Measurements from ENCODE around the gene B3GAT1. TPM values are rescaled to one million over a fixed set of nuclear protein-coding genes. Genes with fewer than 3 reads are reported as not detected.

B3GAT1 gene
- total and polyA plus RNA-seq, 2 donors (not counting 1 experiment from before 2014, with no cell fraction given), result 0.06 TPM; not detected in 1

- Histone ChIP-seq H2AFZ (ENCODE audit: insufficient read depth, low read depth, low read length, poor library complexity, severe bottlenecking) (no peak overlapping the region), H4K20me1 (ENCODE audit: control insufficient read depth, insufficient read depth, low read length, poor library complexity, severe bottlenecking) (no peaks in the 10 kb centered on the region), H3K27ac (ENCODE audit: low read length in 2 of 2) (no peak overlapping the region), H3K79me2 (ENCODE audit: control insufficient read depth, insufficient read depth, low read length) (no peaks in the 10 kb centered on the region), H3K4me2 (replicated peaks; ENCODE audit: low read depth, low read length, poor library complexity, severe bottlenecking) (no peak overlapping the region), H3K36me3 (replicated peaks in 1 of 2; ENCODE audit: control extremely low read depth in 1 of 2, control insufficient read depth in 1 of 2, extremely low read depth in 1 of 2, insufficient read depth in 2 of 2, low read length in 1 of 2) (no peaks in the 10 kb centered on the region), H3K4me1 (ENCODE audit: control insufficient read depth in 2 of 2, insufficient read depth in 2 of 2, low read length in 2 of 2) (no peaks in the 10 kb centered on the region), H3K4me3 (ENCODE audit: control extremely low read depth in 1 of 5, extremely low read depth in 1 of 5, insufficient read depth in 1 of 5, low read depth in 2 of 5, low read length in 4 of 5) (no peak overlapping the region), H3K9me3 (ENCODE audit: control extremely low read depth in 1 of 3, control insufficient read depth in 2 of 3, insufficient read depth in 1 of 3, low read length in 2 of 3) (peaks cover 0 to 16% (median 0%) of the 10 kb centered on the region in 3 donors), H3K9ac (ENCODE audit: low read length) (no peak overlapping the region), H3K27me3 (replicated peaks in 1 of 4; ENCODE audit: control extremely low read depth in 1 of 4, control insufficient read depth in 3 of 4, insufficient read depth in 4 of 4, low read length in 3 of 4) (no peaks in the 10 kb centered on the region)
- Mint-ChIP-seq H3K9me3 (ENCODE audit: insufficient read depth) (no peaks in the 10 kb centered on the region), H3K27ac (no peak overlapping the region), H3K27me3 (peaks cover 9% of the 10 kb centered on the region), H3K4me3 (no peak overlapping the region), H3K4me1 (no peaks in the 10 kb centered on the region)
- POLR2A ChIA-PET, result no interaction called here
- 96% methylated on average over 5 of the region's 7 CpGs for WGBS (ENCODE audit: insufficient coverage)
- CTCF ChIA-PET, result interaction anchor here (1.1 kb wide), 1 partner anchor 11 kb away, joined by 4 read pairs; no protein-coding TSS in a partner anchor
- intact Hi-C loops (cut with micrococcal nuclease), result no loop called here
- no peak for DNase-seq
- TF ChIP-seq EZH2 (IDR thresholded peaks at IDR 0.05; ENCODE audit: borderline replicate concordance, insufficient read depth, low read depth, low read length, poor library complexity, severe bottlenecking) (no peak), CTCF (IDR thresholded peaks at IDR 0.05) (no peak)
- ATAC-seq (ENCODE audit: low read depth), result no peak
These were observed 45.8 kb downstream of the B3GAT1 start for GRCh38 chr11:134366254-134366653.

- H2AFZ ChIP-seq (ENCODE audit: insufficient read depth, low read depth, low read length, poor library complexity, severe bottlenecking), result no peak overlapping the region
- no peaks in the 10 kb centered on the region for H3K36me3 ChIP-seq (replicated peaks in 1 of 2; ENCODE audit: control extremely low read depth in 1 of 2, control insufficient read depth in 1 of 2, extremely low read depth in 1 of 2, insufficient read depth in 2 of 2, low read length in 1 of 2)
- Mint-ChIP-seq H3K4me1 (no peaks in the 10 kb centered on the region), H3K4me3 (no peak overlapping the region), H3K27ac (no peak overlapping the region), H3K9me3 (ENCODE audit: insufficient read depth) (no peaks in the 10 kb centered on the region), H3K27me3 (peaks cover 11% of the 10 kb centered on the region)
- no peak for TF ChIP-seq EZH2 (IDR thresholded peaks at IDR 0.05; ENCODE audit: borderline replicate concordance, insufficient read depth, low read depth, low read length, poor library complexity, severe bottlenecking)
- no peak for TF ChIP-seq CTCF (IDR thresholded peaks at IDR 0.05)
- no peak for ATAC-seq (ENCODE audit: low read depth)
- POLR2A ChIA-PET, result no interaction called here
- H3K27me3 ChIP-seq (replicated peaks in 1 of 4; ENCODE audit: control extremely low read depth in 1 of 4, control insufficient read depth in 3 of 4, insufficient read depth in 4 of 4, low read length in 3 of 4), result peaks cover 0 to under 1% (median 0%) of the 10 kb centered on the region in 4 experiments
- DNase-seq, result no peak
- H3K9ac ChIP-seq (ENCODE audit: low read length), result no peak overlapping the region
- WGBS (ENCODE audit: insufficient coverage), result 78% methylated on average over 16 of the region's 22 CpGs
- intact Hi-C loops (cut with micrococcal nuclease), result no loop called here
- H3K4me2 ChIP-seq (replicated peaks; ENCODE audit: low read depth, low read length, poor library complexity, severe bottlenecking), result no peak overlapping the region
- no peaks in the 10 kb centered on the region for H3K4me1 ChIP-seq (ENCODE audit: control insufficient read depth in 2 of 2, insufficient read depth in 2 of 2, low read length in 2 of 2)
- H3K79me2 ChIP-seq (ENCODE audit: control insufficient read depth, insufficient read depth, low read length), result no peaks in the 10 kb centered on the region
- no peaks in the 10 kb centered on the region for H4K20me1 ChIP-seq (ENCODE audit: control insufficient read depth, insufficient read depth, low read length, poor library complexity, severe bottlenecking)
- no peak overlapping the region for H3K27ac ChIP-seq (ENCODE audit: low read length in 2 of 2)
- CTCF ChIA-PET, result interaction anchor here (1.1 kb wide), 1 partner anchor 10 kb away, joined by 4 read pairs; no protein-coding TSS in a partner anchor
- peaks cover 0 to 18% (median 0%) of the 10 kb centered on the region in 3 donors for H3K9me3 ChIP-seq (ENCODE audit: control extremely low read depth in 1 of 3, control insufficient read depth in 2 of 3, insufficient read depth in 1 of 3, low read length in 2 of 3)
- H3K4me3 ChIP-seq (ENCODE audit: control extremely low read depth in 1 of 5, extremely low read depth in 1 of 5, insufficient read depth in 1 of 5, low read depth in 2 of 5, low read length in 4 of 5), result no peak overlapping the region
These were observed 46.8 kb downstream of the B3GAT1 start for GRCh38 chr11:134365011-134365925.

All from B cell (primary cell).